Lung (tissue), 12 donors: ENCODE data around the gene MAST2. TPM values are rescaled to one million over a fixed set of nuclear protein-coding genes. Genes with fewer than 3 reads are reported as not detected.
A peak's percentile ranks its signal among the peaks of the same experiment; 100 is the strongest.
"Not testable (repeated sequence)": the region's sequence is repeated elsewhere in the genome, so short reads cannot be mapped to it uniquely, and the experiment has no call there.

ENCODE experiments used
- ATAC-seq: fragments of 200-7000 bp; cut with Tn5 transposase; one replicate; pipeline ENCODE4 v1.9.1; 2020; ENCODE audit warnings: moderate number of reproducible peaks; ENCODE audit not compliant: insufficient read depth, low FRiP score
- DNase-seq, 3 donors: peaks; one replicate each; pipeline ENCODE4 v3.0.0-alpha.2; 2013 to 2017
- H3K27ac ChIP-seq, 2 donors: one replicate each; pipeline ENCODE4 v1.5.1; 2013; ENCODE audit warnings: mild to moderate bottlenecking in 2 of 2, moderate library complexity in 2 of 2, control low read depth in 1 of 2, inconsistent platforms in 1 of 2, low read depth in 1 of 2, low read length in 1 of 2
- H3K27me3 ChIP-seq, 3 donors: one replicate each; pipeline ENCODE4 v1.5.1; 2013; ENCODE audit warnings: low read length in 2 of 3; ENCODE audit not compliant: control insufficient read depth in 3 of 3, insufficient read depth in 3 of 3
- H3K36me3 ChIP-seq, 4 donors: one replicate each; pipeline ENCODE4 v1.5.1; 2013; ENCODE audit warnings: low read length in 4 of 4, mild to moderate bottlenecking in 1 of 4, moderate library complexity in 1 of 4; ENCODE audit not compliant: control insufficient read depth in 4 of 4, insufficient read depth in 4 of 4
- H3K4me1 ChIP-seq, 5 donors: one replicate each; pipeline ENCODE4 v1.5.1; 2013; ENCODE audit warnings: low read length in 5 of 5, mild to moderate bottlenecking in 2 of 5, moderate library complexity in 1 of 5; ENCODE audit not compliant: control insufficient read depth in 5 of 5, insufficient read depth in 5 of 5
- H3K4me3 ChIP-seq: one replicate; pipeline ENCODE4 v1.5.1; 2013; ENCODE audit warnings: mild to moderate bottlenecking, control low read depth, moderate library complexity
- H3K9ac ChIP-seq, 2 donors: one replicate each; pipeline ENCODE4 v1.5.1; 2013; ENCODE audit warnings: low read length in 2 of 2, control low read depth in 1 of 2; ENCODE audit not compliant: insufficient read depth in 1 of 2
- H3K9me3 ChIP-seq, 4 donors: one replicate each; pipeline ENCODE4 v1.5.1; 2013; ENCODE audit warnings: low read length in 3 of 4, mild to moderate bottlenecking in 1 of 4, moderate library complexity in 1 of 4; ENCODE audit not compliant: control insufficient read depth in 4 of 4, insufficient read depth in 3 of 4
- CTCF ChIP-seq: IDR thresholded peaks from 2 replicates; pipeline ENCODE4 v1.5.1; 2012; ENCODE audit warnings: mild to moderate bottlenecking; ENCODE audit errors: control extremely low read depth, extremely low read depth
- WGBS, 2 donors: extraction: QIAGEN DNeasy Blood & Tissue Kit; methylation state at CpG; one replicate each; pipeline ENCODE4 v1.1.7; 2013; 5-methylcytosine and 5-hydroxymethylcytosine counted together
- polyA plus RNA-seq, 2 donors: library from polyadenylated mRNA; stranded (reverse); fragments of 200-250 nt; gene quantifications; one replicate each; pipeline ENCODE4 v1.2.1, GENCODE V29; 2013
- total RNA-seq, 2 donors: library from RNA; depleted of rRNA in 1 of 2; stranded (reverse); fragments of >200 nt in 1 of 2; gene quantifications; one replicate each; pipeline ENCODE4 v1.2.1, GENCODE V29; 2014 to 2021
- donor health status: control.
- donor health status: control.
- donor health status: Bipolar disorder and iron deficiency.
- donor health status: healthy.
- donor health status: DM: yes; HTN: yes; CAD: no.

Gene MAST2
- total and polyA plus RNA-seq, 4 donors, result 10.5 to 28.6 (median 19.1) TPM

- H3K9ac ChIP-seq, result no peak overlapping the region
- ATAC-seq, result no peak
- H3K27me3 ChIP-seq, result no peaks in the 10 kb centered on the region
These were observed 122.4 kb downstream of the MAST2 start for GRCh38 chr1:45925728-45926287.

GRCh38 chr1:45926330-45926729, 122.9 kb downstream of the MAST2 start:
- Histone ChIP-seq H3K36me3 (peaks cover 0 to 4% (median 0%) of the 10 kb centered on the region in 4 donors), H3K4me1 (peaks cover 0 to 34% (median 2%) of the 10 kb centered on the region in 5 donors), H3K27ac (no peak overlapping the region), H3K9ac (no peak overlapping the region), H3K27me3 (no peaks in the 10 kb centered on the region), H3K9me3 (no peaks in the 10 kb centered on the region), H3K4me3 (no peak overlapping the region)
- DNase-seq (no peak), ATAC-seq (no peak)
- WGBS, 2 donors, result 85 to 89% methylated on average over 2 of the region's 2 CpGs
- TF ChIP-seq CTCF, result no peak

More at GRCh38 chr1:45925728-45926287, 122.4 kb downstream of the MAST2 start:
- Histone ChIP-seq H3K36me3 (peaks cover 0 to 4% (median 0%) of the 10 kb centered on the region in 4 donors), H3K4me3 (no peak overlapping the region), H3K9me3 (no peaks in the 10 kb centered on the region), H3K27ac (peak overlapping the region in 1 of 2 donors; percentile 46), H3K4me1 (peaks cover 0 to 34% (median 2%) of the 10 kb centered on the region in 5 donors)
- DNase-seq, result no peak
- 83 to 91% methylated on average over 2 of the region's 2 CpGs for WGBS, 2 donors
- no peak for TF ChIP-seq CTCF

GRCh38 chr1:45927231-45927915, 124.0 kb downstream of the MAST2 start:
- H3K36me3 ChIP-seq, ATAC-seq, DNase-seq, H3K9me3 ChIP-seq, H3K27me3 ChIP-seq, H3K27ac ChIP-seq, H3K9ac ChIP-seq, H3K4me3 ChIP-seq: not testable (repeated sequence)
- H3K4me1 ChIP-seq, result peaks cover 0 to 34% (median 2%) of the 10 kb centered on the region in 5 donors
- 89 to 94% methylated on average over 14 of the region's 14 CpGs for WGBS, 2 donors

- Histone ChIP-seq H3K27me3 (no peaks in the 10 kb centered on the region), H3K36me3 (peaks cover 0 to 2% (median 0%) of the 10 kb centered on the region in 4 donors), H3K27ac (peak overlapping the region in 1 of 2 donors; percentile 74), H3K9ac (no peak overlapping the region), H3K4me1 (peaks cover 0 to 34% (median 2%) of the 10 kb centered on the region in 5 donors), H3K4me3 (no peak overlapping the region), H3K9me3 (no peaks in the 10 kb centered on the region)
- no peak for TF ChIP-seq CTCF
- DNase-seq (no peak), ATAC-seq (no peak)
- 81 to 89% methylated on average over 3 of the region's 3 CpGs for WGBS, 2 donors
These were observed 125.2 kb downstream of the MAST2 start for GRCh38 chr1:45928486-45929205.
